Neural cell (in vitro differentiated cells): Measurements from ENCODE around the gene PLPPR5. TPM values are rescaled to one million over a fixed set of nuclear protein-coding genes. Genes with fewer than 3 reads are reported as not detected.

Experiments used
- H2AFZ ChIP-seq: fragments of 200-600, 300-800 bp; sonication (generic), shearing (Covaris generic); 2 replicates; pipeline ENCODE4 v1.6.0; 2014; ENCODE audit warnings: low read depth, mild to moderate bottlenecking, antibody characterized with exemption, low read length, moderate library complexity
- H3F3A ChIP-seq: fragments of 200-600 bp; shearing (Covaris generic); 2 replicates; pipeline ENCODE4 v1.6.1; 2016; ENCODE audit warnings: mild to moderate bottlenecking, moderate library complexity, mixed read lengths, antibody characterized with exemption, low read length; ENCODE audit not compliant: insufficient read depth, poor library complexity, severe bottlenecking
- H3K27ac ChIP-seq: fragments of 200-600, 300-800 bp; sonication (generic), shearing (Covaris generic); 2 replicates; pipeline ENCODE4 v1.5.1; 2014; ENCODE audit warnings: mild to moderate bottlenecking, low read length, moderate library complexity
- H3K27me3 ChIP-seq: fragments of 300-800, 200-600 bp; sonication (generic), shearing (Covaris generic); 2 replicates; pipeline ENCODE4 v1.6.0; 2014; ENCODE audit warnings: mild to moderate bottlenecking, low read depth, low read length, moderate library complexity; ENCODE audit not compliant: insufficient read depth
- H3K36me3 ChIP-seq: fragments of 300-800, 200-600 bp; sonication (generic), shearing (Covaris generic); 2 replicates; pipeline ENCODE4 v1.5.1; 2014; ENCODE audit warnings: mild to moderate bottlenecking, antibody characterized with exemption, low read length, moderate library complexity; ENCODE audit not compliant: insufficient read depth
- H3K4me2 ChIP-seq: fragments of 300-800, 200-600 bp; sonication (generic), shearing (Covaris generic); 2 replicates; pipeline ENCODE4 v1.6.0; 2014; ENCODE audit warnings: mild to moderate bottlenecking, low read length
- H3K4me3 ChIP-seq: fragments of 300-800, 200-600 bp; sonication (generic), shearing (Covaris generic); 2 replicates; pipeline ENCODE4 v1.5.1; 2014; ENCODE audit warnings: mild to moderate bottlenecking, low read length, moderate library complexity
- H3K79me2 ChIP-seq: fragments of 200-600 bp; shearing (Covaris generic); replicated peaks from 2 replicates; pipeline ENCODE4 v1.6.0; 2014; ENCODE audit warnings: mild to moderate bottlenecking, low read length, moderate library complexity; ENCODE audit not compliant: insufficient read depth
- H3K9ac ChIP-seq: fragments of 300-800, 200-600 bp; sonication (generic), shearing (Covaris generic); 2 replicates; pipeline ENCODE4 v1.6.1; 2016; ENCODE audit warnings: mild to moderate bottlenecking, low read length, mixed read lengths
- H3K9me2 ChIP-seq: fragments of 200-600 bp; shearing (Covaris generic); 2 replicates; pipeline ENCODE4 v1.6.1; 2016; ENCODE audit warnings: mild to moderate bottlenecking, low read length, mixed read lengths; ENCODE audit not compliant: insufficient read depth
- H3K9me3 ChIP-seq: fragments of 200-600, 300-800 bp; sonication (generic), shearing (Covaris generic); 2 replicates; pipeline ENCODE4 v1.6.1; 2016; ENCODE audit warnings: mild to moderate bottlenecking, mixed run types, low read length, moderate library complexity, mixed read lengths
- H4K20me1 ChIP-seq: fragments of 200-600 bp; shearing (Covaris generic); 2 replicates; pipeline ENCODE4 v1.6.1; 2016; ENCODE audit warnings: mild to moderate bottlenecking, mixed run types; ENCODE audit not compliant: insufficient read depth
- CTCF ChIP-seq: fragments of 450-650 bp; IDR thresholded peaks from 2 replicates; pipeline ENCODE4 v1.5.1; 2014; ENCODE audit warnings: antibody characterized with exemption, mild to moderate bottlenecking, moderate library complexity; ENCODE audit not compliant: poor library complexity, severe bottlenecking
- EP300 ChIP-seq: fragments of 450-650 bp; conservative IDR thresholded peaks from 2 replicates; pipeline ENCODE4 v1.6.1; 2014; ENCODE audit warnings: antibody characterized with exemption, mild to moderate bottlenecking, moderate library complexity; ENCODE audit not compliant: poor library complexity, severe bottlenecking
- EZH2 ChIP-seq: fragments of 200-600, 300-800 bp; shearing (Covaris generic), sonication (generic); IDR thresholded peaks from 2 replicates; pipeline ENCODE4 v1.6.1; 2014; ENCODE audit warnings: antibody characterized with exemption, low read length, borderline replicate concordance, mild to moderate bottlenecking; ENCODE audit not compliant: insufficient read depth, poor library complexity, severe bottlenecking
- MXI1 ChIP-seq: fragments of 450-650 bp; conservative IDR thresholded peaks from 2 replicates; pipeline ENCODE4 v1.6.1; 2014; ENCODE audit warnings: antibody characterized with exemption, mild to moderate bottlenecking; ENCODE audit not compliant: poor library complexity, severe bottlenecking
- POLR2AphosphoS5 ChIP-seq: IDR thresholded peaks from 2 replicates; pipeline ENCODE4 v1.6.1; 2012
- RAD21 ChIP-seq: fragments of 450-650 bp; conservative IDR thresholded peaks from 2 replicates; pipeline ENCODE4 v1.6.1; 2014; ENCODE audit warnings: antibody characterized with exemption, mild to moderate bottlenecking, moderate library complexity
- REST ChIP-seq: IDR thresholded peaks from 2 replicates; pipeline ENCODE4 v1.6.1; 2012; ENCODE audit warnings: borderline replicate concordance
- SMC3 ChIP-seq: fragments of 450-650 bp; conservative IDR thresholded peaks from 2 replicates; pipeline ENCODE4 v1.6.1; 2014; ENCODE audit warnings: antibody characterized with exemption, mild to moderate bottlenecking, moderate library complexity; ENCODE audit not compliant: poor library complexity
- TAF1 ChIP-seq: IDR thresholded peaks from 2 replicates; pipeline ENCODE4 v1.6.1; 2012; ENCODE audit warnings: low read depth
- polyA plus RNA-seq: library from polyadenylated mRNA; depleted of rRNA; stranded (reverse); fragments of >200 nt; gene quantifications from 2 replicates; pipeline ENCODE4 v1.2.3, GENCODE V29; 2014

Gene PLPPR5
- polyA plus RNA-seq, 1 donor from 2014 or later: 21.9 TPM

GRCh38 chr1:98921817-98922216 lies 82.8 kb downstream of the PLPPR5 start:
- H3F3A ChIP-seq: no peaks in the 10 kb centered on the region
- H2AFZ ChIP-seq: no peak overlapping the region
- no peak overlapping the region for H3K9ac ChIP-seq
- no peaks in the 10 kb centered on the region for H3K36me3 ChIP-seq
- TF ChIP-seq SMC3 (no peak), RAD21 (no peak), REST (no peak), TAF1 (no peak), EP300 (no peak), MXI1 (no peak), POLR2AphosphoS5 (no peak), CTCF (no peak), EZH2 (no peak)
- H3K9me2 ChIP-seq: no peaks in the 10 kb centered on the region
- H4K20me1 ChIP-seq: no peaks in the 10 kb centered on the region
- no peaks in the 10 kb centered on the region for H3K27me3 ChIP-seq
- no peak overlapping the region for H3K4me2 ChIP-seq
- H3K27ac ChIP-seq: no peak overlapping the region
- no peaks in the 10 kb centered on the region for H3K79me2 ChIP-seq
- H3K4me3 ChIP-seq: no peak overlapping the region
- H3K9me3 ChIP-seq: no peaks in the 10 kb centered on the region

GRCh38 chr1:98920441-98921110 lies 84.1 kb downstream of the PLPPR5 start:
- Histone ChIP-seq H3K9me2 (no peaks in the 10 kb centered on the region), H3K27ac (no peak overlapping the region), H3K36me3 (no peaks in the 10 kb centered on the region), H4K20me1 (no peaks in the 10 kb centered on the region), H3K27me3 (no peaks in the 10 kb centered on the region), H3K4me3 (no peak overlapping the region), H3K4me2 (no peak overlapping the region), H3F3A (no peaks in the 10 kb centered on the region), H2AFZ (no peak overlapping the region), H3K79me2 (no peaks in the 10 kb centered on the region), H3K9ac (no peak overlapping the region), H3K9me3 (no peaks in the 10 kb centered on the region)
- TF ChIP-seq POLR2AphosphoS5: no peak
- no peak for TF ChIP-seq RAD21
- TF ChIP-seq MXI1: no peak
- TF ChIP-seq CTCF: no peak
- TF ChIP-seq REST: no peak
- TF ChIP-seq EP300: no peak
- TF ChIP-seq TAF1: no peak
- TF ChIP-seq EZH2: no peak
- TF ChIP-seq SMC3: no peak
